Gastroesophageal sphincter (tissue), 3 donors: Measurements from ENCODE around the gene C2orf76.

Experiments used
- CTCF ChIP-seq, 4 experiments: fragments of 200-600 bp in 2 of 4; fragments of 450-650 bp in 2 of 4; sonication (generic) in 1 of 4; IDR thresholded peaks; one replicate each; pipeline ENCODE4 v1.5.1; 2017 to 2019; ENCODE audit warnings: antibody characterized with exemption in 4 of 4, mild to moderate bottlenecking in 2 of 4, moderate library complexity in 2 of 4
- EP300 ChIP-seq: sonication (generic); formaldehyde crosslinking; IDR thresholded peaks from one replicate; pipeline ENCODE4 v1.6.1; 2017; ENCODE audit warnings: antibody characterized with exemption, mild to moderate bottlenecking
- POLR2A ChIP-seq, 2 donors: fragments of 450-650 bp; IDR thresholded peaks; one replicate each; pipeline ENCODE4 v1.6.1; 2017; ENCODE audit warnings: antibody characterized with exemption in 2 of 2, mild to moderate bottlenecking in 2 of 2, moderate library complexity in 1 of 2
- POLR2AphosphoS5 ChIP-seq: sonication (generic); formaldehyde crosslinking; IDR thresholded peaks from one replicate; pipeline ENCODE4 v1.6.1; 2017; ENCODE audit warnings: antibody characterized with exemption

GRCh38 chr2:119293254-119293653, 73.4 kb downstream of the C2orf76 start:
- no peak for TF ChIP-seq CTCF (IDR thresholded peaks at IDR 0.05)
- TF ChIP-seq POLR2A (IDR thresholded peaks at IDR 0.05), result no peak
- no peak for TF ChIP-seq POLR2AphosphoS5
- no peak for TF ChIP-seq EP300
